Loucy (cell line): ENCODE results near the gene IDI2.
A peak's percentile ranks its signal among the peaks of the same experiment; 100 is the strongest.

Experiments
- EZH2phosphoT487 ChIP-seq: fragments of 200-600 bp; IDR thresholded peaks from 2 replicates; pipeline ENCODE4 v1.6.1; 2018; ENCODE audit warnings: antibody characterized with exemption, mild to moderate bottlenecking, moderate library complexity, borderline replicate concordance
- TF ChIP-seq, protein P1 (sequence below): fragments of 200-600 bp; sonication (generic); conservative IDR thresholded peaks from 2 replicates; pipeline ENCODE4 v1.5.1; 2014; ENCODE audit warnings: mild to moderate bottlenecking, antibody characterized with exemption, low read length

- TF ChIP-seq, protein P1, sequence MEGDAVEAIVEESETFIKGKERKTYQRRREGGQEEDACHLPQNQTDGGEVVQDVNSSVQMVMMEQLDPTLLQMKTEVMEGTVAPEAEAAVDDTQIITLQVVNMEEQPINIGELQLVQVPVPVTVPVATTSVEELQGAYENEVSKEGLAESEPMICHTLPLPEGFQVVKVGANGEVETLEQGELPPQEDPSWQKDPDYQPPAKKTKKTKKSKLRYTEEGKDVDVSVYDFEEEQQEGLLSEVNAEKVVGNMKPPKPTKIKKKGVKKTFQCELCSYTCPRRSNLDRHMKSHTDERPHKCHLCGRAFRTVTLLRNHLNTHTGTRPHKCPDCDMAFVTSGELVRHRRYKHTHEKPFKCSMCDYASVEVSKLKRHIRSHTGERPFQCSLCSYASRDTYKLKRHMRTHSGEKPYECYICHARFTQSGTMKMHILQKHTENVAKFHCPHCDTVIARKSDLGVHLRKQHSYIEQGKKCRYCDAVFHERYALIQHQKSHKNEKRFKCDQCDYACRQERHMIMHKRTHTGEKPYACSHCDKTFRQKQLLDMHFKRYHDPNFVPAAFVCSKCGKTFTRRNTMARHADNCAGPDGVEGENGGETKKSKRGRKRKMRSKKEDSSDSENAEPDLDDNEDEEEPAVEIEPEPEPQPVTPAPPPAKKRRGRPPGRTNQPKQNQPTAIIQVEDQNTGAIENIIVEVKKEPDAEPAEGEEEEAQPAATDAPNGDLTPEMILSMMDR, result peak; percentile 64
- no peak for TF ChIP-seq EZH2phosphoT487
Measured at GRCh38 chr10:987870-988666, 37.6 kb downstream of the IDI2 start, which contains the start of gene GTPBP4.
